Measurements from ENCODE around the gene RECQL5.

DNA sequence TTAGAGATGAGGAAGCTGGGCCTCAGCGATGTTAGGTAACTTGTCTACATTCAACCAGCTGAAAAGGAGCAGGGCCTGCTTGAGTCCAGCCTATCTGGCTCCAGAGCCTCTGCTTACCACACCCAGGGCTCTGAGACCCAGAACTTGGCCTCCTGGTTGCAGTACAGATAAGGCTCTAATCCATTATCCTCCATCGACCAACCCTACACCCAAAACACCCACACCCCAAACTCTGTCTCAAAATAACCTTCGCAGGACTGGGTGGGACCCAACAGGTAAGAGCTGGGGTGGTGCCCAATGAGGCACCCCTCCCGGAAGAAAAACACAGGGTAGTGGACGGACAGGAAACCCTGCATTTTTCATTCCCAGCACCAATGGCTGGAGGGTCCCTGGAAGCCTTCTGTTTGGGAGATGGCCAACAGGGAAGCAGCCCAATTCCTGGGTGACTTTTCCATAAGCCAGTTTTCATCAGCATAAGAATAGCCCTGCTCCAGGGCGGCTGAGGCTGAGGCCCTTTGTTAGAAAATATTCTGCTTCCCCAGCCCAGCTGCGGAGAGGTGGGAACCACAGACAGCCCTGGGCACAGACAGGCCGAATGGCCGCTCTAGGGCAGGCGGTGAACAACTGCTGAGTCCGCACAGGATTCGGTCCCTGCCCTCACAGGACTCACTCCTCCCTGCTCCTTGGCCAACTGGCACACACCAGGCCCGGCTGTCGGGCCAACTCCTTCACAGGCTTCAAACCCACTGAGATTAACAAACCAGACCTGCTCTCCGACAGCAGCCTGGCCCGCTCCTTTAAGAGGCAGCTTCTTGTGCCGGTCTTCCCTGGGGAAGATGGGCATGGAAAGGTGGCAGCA is 23.9 kb downstream of the RECQL5 start:
- no peak for TF ChIP-seq CTCF (conservative IDR thresholded peaks at IDR 0.05 in 1 of 2, IDR thresholded peaks at IDR 0.05 in 1 of 2; ENCODE audit: extremely low read depth in 1 of 2, insufficient read depth in 1 of 2, low read depth in 1 of 2, low read length in 2 of 2)
- no peak for TF ChIP-seq EZH2 (IDR thresholded peaks at IDR 0.05; ENCODE audit: borderline replicate concordance, low read length)
